Measurements from ENCODE around the gene HACD2.

DNA sequence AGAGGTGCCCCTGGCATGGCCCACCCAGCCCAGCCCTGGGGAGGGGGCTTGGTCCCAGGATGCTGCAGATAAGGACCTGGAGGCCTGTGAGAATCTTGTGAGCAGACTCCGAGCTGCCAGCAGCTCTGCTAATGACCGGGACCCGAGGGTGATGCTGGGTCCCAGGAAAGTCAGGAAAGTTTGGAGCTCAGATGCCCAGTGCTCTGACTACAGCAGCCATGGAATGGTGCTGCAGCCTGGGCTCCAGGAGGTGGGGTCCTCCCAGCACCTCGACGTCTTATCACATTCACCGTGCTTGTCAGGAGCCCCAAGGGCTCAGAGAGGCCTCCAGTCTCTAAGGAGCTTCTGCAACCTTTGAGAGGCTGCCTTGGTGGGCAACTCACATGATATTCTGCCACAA, 101.7 kb downstream of the HACD2 start:
- TF ChIP-seq, protein P1, sequence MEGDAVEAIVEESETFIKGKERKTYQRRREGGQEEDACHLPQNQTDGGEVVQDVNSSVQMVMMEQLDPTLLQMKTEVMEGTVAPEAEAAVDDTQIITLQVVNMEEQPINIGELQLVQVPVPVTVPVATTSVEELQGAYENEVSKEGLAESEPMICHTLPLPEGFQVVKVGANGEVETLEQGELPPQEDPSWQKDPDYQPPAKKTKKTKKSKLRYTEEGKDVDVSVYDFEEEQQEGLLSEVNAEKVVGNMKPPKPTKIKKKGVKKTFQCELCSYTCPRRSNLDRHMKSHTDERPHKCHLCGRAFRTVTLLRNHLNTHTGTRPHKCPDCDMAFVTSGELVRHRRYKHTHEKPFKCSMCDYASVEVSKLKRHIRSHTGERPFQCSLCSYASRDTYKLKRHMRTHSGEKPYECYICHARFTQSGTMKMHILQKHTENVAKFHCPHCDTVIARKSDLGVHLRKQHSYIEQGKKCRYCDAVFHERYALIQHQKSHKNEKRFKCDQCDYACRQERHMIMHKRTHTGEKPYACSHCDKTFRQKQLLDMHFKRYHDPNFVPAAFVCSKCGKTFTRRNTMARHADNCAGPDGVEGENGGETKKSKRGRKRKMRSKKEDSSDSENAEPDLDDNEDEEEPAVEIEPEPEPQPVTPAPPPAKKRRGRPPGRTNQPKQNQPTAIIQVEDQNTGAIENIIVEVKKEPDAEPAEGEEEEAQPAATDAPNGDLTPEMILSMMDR (IDR thresholded peaks at IDR 0.05 in 2 of 3, conservative IDR thresholded peaks at IDR 0.05 in 1 of 3; ENCODE audit: borderline replicate concordance in 1 of 3, insufficient read depth in 1 of 3, low read depth in 2 of 3, low read length in 2 of 3) = no peak
- TF ChIP-seq YY1 (IDR thresholded peaks at IDR 0.05; ENCODE audit: extremely low read depth, insufficient replicate concordance, low read depth, low read length) = no peak
- no peak for TF ChIP-seq TCF7L2 (IDR thresholded peaks at IDR 0.05; ENCODE audit: borderline replicate concordance, extremely low read depth, insufficient read depth, insufficient read length)
- no peak for TF ChIP-seq EZH2 (IDR thresholded peaks at IDR 0.05)
- TF ChIP-seq, protein P2, sequence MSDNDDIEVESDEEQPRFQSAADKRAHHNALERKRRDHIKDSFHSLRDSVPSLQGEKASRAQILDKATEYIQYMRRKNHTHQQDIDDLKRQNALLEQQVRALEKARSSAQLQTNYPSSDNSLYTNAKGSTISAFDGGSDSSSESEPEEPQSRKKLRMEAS (IDR thresholded peaks at IDR 0.05) = no peak
- TF ChIP-seq EZH2phosphoT487 (IDR thresholded peaks at IDR 0.05; ENCODE audit: borderline replicate concordance) = no peak
- TF ChIP-seq POLR2A (IDR thresholded peaks at IDR 0.05; ENCODE audit: borderline replicate concordance, extremely low read depth, insufficient read depth, insufficient read length) = no peak

All from HCT116 (cell line).